ENCODE measurements around the gene C1orf159. TPM values are rescaled to one million over a fixed set of nuclear protein-coding genes. Genes with fewer than 3 reads are reported as not detected.

C1orf159 gene
- total RNA-seq, 1 donor from 2014 or later = 11.8 TPM

DNA sequence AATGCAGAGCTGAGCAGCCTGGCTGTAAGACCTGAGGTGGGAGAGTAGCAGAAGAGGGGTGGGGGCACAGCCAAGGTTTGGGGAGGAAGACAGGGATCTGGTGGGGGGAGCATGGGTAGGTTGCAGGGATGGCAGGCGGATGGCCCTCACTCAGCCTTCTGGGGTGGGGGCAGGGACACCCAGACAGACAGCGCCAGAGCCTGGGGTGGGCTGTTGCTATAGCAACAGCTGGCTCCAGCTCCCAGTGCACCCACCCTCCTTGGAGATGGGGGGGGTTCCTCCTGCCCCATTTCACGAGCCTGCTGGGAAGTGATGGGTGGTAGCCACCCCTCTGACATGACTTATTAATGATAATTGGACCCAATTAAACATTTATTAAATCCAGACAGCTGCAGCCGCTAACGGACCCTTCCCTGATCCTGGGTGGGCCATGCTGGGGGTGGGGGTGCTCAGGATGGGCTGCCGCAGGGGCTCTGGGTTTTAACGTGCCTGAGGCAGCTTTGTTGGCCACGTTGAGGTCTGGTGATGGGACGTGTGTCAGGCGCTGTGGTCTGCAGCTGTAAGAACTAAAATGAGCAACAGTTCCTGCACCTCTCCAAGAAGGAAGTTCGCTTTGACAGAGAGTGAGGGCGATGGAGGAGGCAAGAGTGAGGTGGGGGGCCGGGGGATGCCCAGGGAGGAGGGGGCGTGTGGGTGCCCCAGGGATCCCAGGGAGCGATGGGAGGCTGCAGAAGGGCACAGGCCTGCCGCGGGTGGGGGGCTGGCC lies 76.6 kb downstream of the C1orf159 start:
- intact Hi-C loops (cut with DNase I) = no loop called here
- Histone ChIP-seq H3K27me3 (no peaks in the 10 kb centered on the region), H3K9me3 (no peaks in the 10 kb centered on the region), H3K36me3 (no peaks in the 10 kb centered on the region), H3K4me1 (peaks cover 20% of the 10 kb centered on the region), H3K4me3 (peak overlapping the region in 1 of 2 donors; percentile 58), H3K27ac (no peak overlapping the region)
- DNase-seq (ENCODE audit: extremely low spot score in 2 of 2) = no peak
- no peak for TF ChIP-seq POLR2A (IDR thresholded peaks at IDR 0.05)
- TF ChIP-seq POLR2AphosphoS5 (IDR thresholded peaks at IDR 0.05; ENCODE audit: insufficient read depth in 1 of 2, low read depth in 1 of 2) = no peak

DNA sequence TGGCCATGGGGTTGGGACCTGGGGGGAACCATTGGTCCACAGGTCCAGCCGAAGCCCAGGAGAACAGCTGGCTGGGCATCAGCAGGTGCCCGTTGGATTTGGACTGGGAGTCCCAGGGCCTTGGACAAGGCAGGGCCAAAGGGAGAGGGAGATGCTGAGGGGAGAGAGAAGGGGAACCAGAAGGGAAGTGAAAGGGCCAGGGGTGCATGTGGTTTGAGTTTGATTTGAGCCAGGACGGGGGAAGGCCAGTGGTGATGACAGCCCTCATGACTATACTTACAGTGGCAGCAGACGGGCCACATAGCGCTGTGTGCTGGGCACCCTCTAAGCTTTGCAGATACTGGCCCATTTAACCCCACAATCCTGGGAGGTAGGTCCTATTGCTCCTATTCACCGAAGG lies 77.2 kb downstream of the C1orf159 start:
- Histone ChIP-seq H3K4me3 (no peak overlapping the region), H3K27me3 (peaks cover 5% of the 10 kb centered on the region), H3K27ac (no peak overlapping the region), H3K36me3 (no peaks in the 10 kb centered on the region), H3K9me3 (no peaks in the 10 kb centered on the region), H3K4me1 (peaks cover 27% of the 10 kb centered on the region)
- TF ChIP-seq POLR2A (IDR thresholded peaks at IDR 0.05) (no peak), POLR2AphosphoS5 (IDR thresholded peaks at IDR 0.05; ENCODE audit: insufficient read depth in 1 of 2, low read depth in 1 of 2) (no peak)
- TF ChIP-seq, protein P1, sequence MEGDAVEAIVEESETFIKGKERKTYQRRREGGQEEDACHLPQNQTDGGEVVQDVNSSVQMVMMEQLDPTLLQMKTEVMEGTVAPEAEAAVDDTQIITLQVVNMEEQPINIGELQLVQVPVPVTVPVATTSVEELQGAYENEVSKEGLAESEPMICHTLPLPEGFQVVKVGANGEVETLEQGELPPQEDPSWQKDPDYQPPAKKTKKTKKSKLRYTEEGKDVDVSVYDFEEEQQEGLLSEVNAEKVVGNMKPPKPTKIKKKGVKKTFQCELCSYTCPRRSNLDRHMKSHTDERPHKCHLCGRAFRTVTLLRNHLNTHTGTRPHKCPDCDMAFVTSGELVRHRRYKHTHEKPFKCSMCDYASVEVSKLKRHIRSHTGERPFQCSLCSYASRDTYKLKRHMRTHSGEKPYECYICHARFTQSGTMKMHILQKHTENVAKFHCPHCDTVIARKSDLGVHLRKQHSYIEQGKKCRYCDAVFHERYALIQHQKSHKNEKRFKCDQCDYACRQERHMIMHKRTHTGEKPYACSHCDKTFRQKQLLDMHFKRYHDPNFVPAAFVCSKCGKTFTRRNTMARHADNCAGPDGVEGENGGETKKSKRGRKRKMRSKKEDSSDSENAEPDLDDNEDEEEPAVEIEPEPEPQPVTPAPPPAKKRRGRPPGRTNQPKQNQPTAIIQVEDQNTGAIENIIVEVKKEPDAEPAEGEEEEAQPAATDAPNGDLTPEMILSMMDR (IDR thresholded peaks at IDR 0.05) = no peak
- intact Hi-C loops (cut with DNase I) = no loop called here
- no peak for DNase-seq (ENCODE audit: extremely low spot score in 2 of 2)

DNA sequence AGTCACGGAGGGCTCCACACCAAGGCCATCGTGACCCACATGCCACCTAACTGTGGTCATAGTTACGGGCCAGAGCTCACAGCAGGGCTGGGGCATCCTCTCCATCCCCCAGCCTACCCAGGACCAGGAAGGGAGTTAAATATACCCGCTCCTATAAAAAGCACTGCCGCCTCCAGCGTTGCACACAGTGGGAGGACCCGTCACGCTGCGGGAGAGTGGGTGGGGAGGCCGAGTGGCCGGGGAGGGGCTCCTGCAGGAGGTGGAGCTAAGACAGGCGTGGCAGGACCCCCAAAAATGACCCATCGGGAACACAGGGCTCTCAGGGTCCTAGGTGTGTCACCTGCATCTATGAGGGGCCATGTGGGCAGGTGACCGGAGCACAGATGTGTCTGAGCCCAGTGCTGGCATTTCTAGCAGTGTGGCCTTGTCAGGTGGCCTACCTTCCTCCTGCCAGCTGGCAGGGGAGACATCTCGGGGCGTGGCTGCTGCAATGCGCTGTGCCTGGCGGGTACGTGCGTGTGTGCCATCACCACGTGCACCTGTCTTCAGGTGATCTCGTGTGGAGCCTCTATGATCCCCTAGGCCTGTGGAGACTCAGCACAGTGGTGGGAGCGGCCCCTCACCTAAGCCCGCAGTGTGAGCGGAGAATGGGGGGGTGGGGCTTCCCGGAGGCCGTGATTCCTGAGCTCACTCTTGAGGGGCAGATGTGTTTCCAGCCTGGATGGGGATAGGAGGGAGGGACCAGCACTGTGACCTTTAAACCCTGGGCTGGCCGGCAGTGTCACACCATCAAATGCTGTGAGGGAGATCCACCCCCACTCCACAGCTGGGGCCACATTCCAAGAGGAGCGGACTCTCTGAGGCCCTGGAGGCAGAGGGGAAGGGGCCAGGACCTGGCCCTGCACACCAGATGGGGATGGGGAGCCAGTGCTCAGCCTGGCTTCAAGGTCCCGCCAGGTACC lies 78.2 kb downstream of the C1orf159 start:
- Histone ChIP-seq H3K27ac (no peak overlapping the region), H3K4me1 (peaks cover 36% of the 10 kb centered on the region), H3K27me3 (peaks cover 5% of the 10 kb centered on the region), H3K4me3 (no peak overlapping the region), H3K9me3 (no peaks in the 10 kb centered on the region), H3K36me3 (no peaks in the 10 kb centered on the region)
- intact Hi-C loops (cut with DNase I) = no loop called here
- DNase-seq (ENCODE audit: extremely low spot score in 2 of 2) = no peak
- no peak for TF ChIP-seq POLR2A (IDR thresholded peaks at IDR 0.05)
- TF ChIP-seq, protein P1 (IDR thresholded peaks at IDR 0.05) = no peak
- TF ChIP-seq POLR2AphosphoS5 (IDR thresholded peaks at IDR 0.05; ENCODE audit: insufficient read depth in 1 of 2, low read depth in 1 of 2) = no peak

DNA sequence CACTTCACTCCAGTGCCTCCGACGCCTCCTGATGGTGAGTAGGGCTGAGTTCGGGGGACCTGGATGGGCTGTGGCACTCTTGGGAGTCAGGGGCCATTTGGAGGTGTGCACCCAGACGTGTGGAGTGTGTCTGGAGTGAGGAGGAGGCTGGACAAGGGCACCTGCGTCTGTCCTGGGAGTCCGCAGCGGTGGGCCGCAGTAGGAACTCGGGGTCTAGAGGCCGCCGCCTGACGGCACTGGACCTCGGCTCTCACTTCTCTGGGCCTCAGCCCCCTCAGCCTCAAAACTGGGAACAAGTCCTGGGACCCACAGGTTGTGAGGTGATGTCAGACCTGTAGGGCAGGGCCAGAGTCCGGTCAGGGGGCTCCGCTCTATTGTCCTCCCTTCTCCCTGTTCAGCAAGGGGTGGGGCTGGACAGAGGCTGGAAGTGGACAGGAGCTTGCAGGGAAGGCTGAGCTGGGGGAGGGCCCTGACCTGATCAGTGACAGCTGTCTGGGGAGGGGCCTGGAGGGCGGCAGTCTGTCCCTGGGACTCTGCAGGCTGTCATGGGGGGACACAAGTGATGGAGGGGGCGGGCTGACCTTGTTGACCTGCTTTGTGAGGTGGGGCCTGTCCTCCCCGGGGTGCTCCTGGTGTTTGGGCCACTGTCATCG lies 80.5 kb downstream of the C1orf159 start:
- Histone ChIP-seq H3K4me3 (no peak overlapping the region), H3K36me3 (no peaks in the 10 kb centered on the region), H3K27ac (no peak overlapping the region), H3K4me1 (peaks cover 40% of the 10 kb centered on the region), H3K9me3 (no peaks in the 10 kb centered on the region), H3K27me3 (peaks cover 5% of the 10 kb centered on the region)
- TF ChIP-seq POLR2A (IDR thresholded peaks at IDR 0.05) = no peak
- no peak for TF ChIP-seq POLR2AphosphoS5 (IDR thresholded peaks at IDR 0.05; ENCODE audit: insufficient read depth in 1 of 2, low read depth in 1 of 2)
- TF ChIP-seq, protein P1 (IDR thresholded peaks at IDR 0.05) = no peak
- DNase-seq (ENCODE audit: extremely low spot score in 2 of 2) = no peak
- intact Hi-C loops (cut with DNase I) = no loop called here

DNA sequence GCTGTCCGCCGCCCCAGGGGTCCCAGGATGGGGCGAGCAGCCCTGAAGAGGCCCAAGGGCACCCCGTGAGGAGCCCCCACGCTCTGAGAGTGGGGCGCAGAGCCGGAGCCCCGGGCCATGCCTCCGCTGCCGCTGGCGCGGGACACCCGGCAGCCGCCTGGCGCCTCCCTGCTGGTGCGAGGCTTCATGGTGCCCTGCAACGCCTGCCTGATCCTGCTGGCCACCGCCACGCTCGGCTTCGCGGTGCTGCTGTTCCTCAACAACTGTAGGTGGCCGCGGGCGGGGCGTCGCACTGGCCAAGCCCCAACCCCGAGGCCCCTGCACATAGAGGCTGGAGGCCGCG lies 81.5 kb downstream of the C1orf159 start:
- TF ChIP-seq POLR2A (IDR thresholded peaks at IDR 0.05) (no peak), POLR2AphosphoS5 (IDR thresholded peaks at IDR 0.05; ENCODE audit: insufficient read depth in 1 of 2, low read depth in 1 of 2) (no peak)
- TF ChIP-seq, protein P1 (IDR thresholded peaks at IDR 0.05) = no peak
- H3K9me3 ChIP-seq = no peaks in the 10 kb centered on the region
- H3K27ac ChIP-seq = no peak overlapping the region
- peaks cover 5% of the 10 kb centered on the region for H3K27me3 ChIP-seq
- intact Hi-C loops (cut with DNase I) = no loop called here
- peaks cover 29% of the 10 kb centered on the region for H3K4me1 ChIP-seq
- no peak for DNase-seq (ENCODE audit: extremely low spot score in 2 of 2)
- H3K36me3 ChIP-seq = no peaks in the 10 kb centered on the region
- H3K4me3 ChIP-seq = peak overlapping the region in 1 of 2 donors; percentile 60
